Bronchial epithelial cell (primary cell): ENCODE measurements around the gene BLOC1S6. TPM values are rescaled to one million over a fixed set of nuclear protein-coding genes. Genes with fewer than 3 reads are reported as not detected.

Source experiments
- DNase-seq: peaks from one replicate; pipeline ENCODE4 v3.0.0-alpha.2; 2010; ENCODE audit warnings: low read depth
- FAIRE-seq: peaks from 2 replicates; lab custom pipeline; 2011; peaks lifted over from hg19 to GRCh38; lab: Jason Lieb, UNC
- H3K27me3 ChIP-seq: 2 replicates; pipeline ENCODE4 v1.5.1; 2011; ENCODE audit warnings: low read length; ENCODE audit not compliant: control insufficient read depth, insufficient read depth
- H3K36me3 ChIP-seq: 2 replicates; pipeline ENCODE4 v1.5.1; 2011; ENCODE audit warnings: low read length; ENCODE audit not compliant: control insufficient read depth, insufficient read depth
- H3K4me3 ChIP-seq: 2 replicates; pipeline ENCODE4 v1.5.1; 2011; ENCODE audit warnings: mild to moderate bottlenecking, low read depth, low read length, control low read depth
- total RNA-seq: library from RNA; depleted of rRNA; stranded (reverse); fragments of >200 nt; gene quantifications from 2 replicates; pipeline ENCODE4 v1.2.1, GENCODE V29; 2014
- TF ChIP-seq, protein P1 (sequence below): IDR thresholded peaks from 2 replicates; pipeline ENCODE4 v1.5.1; 2011; ENCODE audit warnings: mild to moderate bottlenecking, moderate library complexity, low read length, control low read depth, inconsistent platforms; ENCODE audit not compliant: insufficient read depth, severe bottlenecking

The BLOC1S6 gene
- total RNA-seq, 1 donor from 2014 or later: 49.0 TPM

DNA sequence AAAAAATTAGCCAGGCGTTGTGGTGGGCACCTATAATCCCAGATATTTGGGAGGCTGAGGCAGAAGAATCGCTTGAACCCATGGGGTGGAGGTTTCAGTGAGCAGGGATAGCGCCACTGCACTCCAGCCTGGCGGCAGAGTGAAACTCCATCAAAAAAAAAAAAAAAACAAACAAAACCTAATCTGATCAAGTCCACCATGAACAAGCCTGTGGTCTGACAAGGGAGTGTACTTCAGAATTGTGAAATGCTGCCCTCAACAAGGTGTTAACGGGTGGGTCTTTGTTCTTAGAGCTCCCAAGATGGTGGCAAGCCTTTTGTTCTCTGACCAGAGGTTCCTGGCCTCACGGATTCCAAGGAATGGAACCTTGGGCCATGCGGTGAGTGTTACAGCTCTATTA lies 40.4 kb upstream of the BLOC1S6 start:
- FAIRE-seq (no peak), DNase-seq (no peak)
- TF ChIP-seq, protein P1, sequence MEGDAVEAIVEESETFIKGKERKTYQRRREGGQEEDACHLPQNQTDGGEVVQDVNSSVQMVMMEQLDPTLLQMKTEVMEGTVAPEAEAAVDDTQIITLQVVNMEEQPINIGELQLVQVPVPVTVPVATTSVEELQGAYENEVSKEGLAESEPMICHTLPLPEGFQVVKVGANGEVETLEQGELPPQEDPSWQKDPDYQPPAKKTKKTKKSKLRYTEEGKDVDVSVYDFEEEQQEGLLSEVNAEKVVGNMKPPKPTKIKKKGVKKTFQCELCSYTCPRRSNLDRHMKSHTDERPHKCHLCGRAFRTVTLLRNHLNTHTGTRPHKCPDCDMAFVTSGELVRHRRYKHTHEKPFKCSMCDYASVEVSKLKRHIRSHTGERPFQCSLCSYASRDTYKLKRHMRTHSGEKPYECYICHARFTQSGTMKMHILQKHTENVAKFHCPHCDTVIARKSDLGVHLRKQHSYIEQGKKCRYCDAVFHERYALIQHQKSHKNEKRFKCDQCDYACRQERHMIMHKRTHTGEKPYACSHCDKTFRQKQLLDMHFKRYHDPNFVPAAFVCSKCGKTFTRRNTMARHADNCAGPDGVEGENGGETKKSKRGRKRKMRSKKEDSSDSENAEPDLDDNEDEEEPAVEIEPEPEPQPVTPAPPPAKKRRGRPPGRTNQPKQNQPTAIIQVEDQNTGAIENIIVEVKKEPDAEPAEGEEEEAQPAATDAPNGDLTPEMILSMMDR: no peak
- Histone ChIP-seq H3K4me3 (no peak overlapping the region), H3K27me3 (no peaks in the 10 kb centered on the region), H3K36me3 (no peaks in the 10 kb centered on the region)

DNA sequence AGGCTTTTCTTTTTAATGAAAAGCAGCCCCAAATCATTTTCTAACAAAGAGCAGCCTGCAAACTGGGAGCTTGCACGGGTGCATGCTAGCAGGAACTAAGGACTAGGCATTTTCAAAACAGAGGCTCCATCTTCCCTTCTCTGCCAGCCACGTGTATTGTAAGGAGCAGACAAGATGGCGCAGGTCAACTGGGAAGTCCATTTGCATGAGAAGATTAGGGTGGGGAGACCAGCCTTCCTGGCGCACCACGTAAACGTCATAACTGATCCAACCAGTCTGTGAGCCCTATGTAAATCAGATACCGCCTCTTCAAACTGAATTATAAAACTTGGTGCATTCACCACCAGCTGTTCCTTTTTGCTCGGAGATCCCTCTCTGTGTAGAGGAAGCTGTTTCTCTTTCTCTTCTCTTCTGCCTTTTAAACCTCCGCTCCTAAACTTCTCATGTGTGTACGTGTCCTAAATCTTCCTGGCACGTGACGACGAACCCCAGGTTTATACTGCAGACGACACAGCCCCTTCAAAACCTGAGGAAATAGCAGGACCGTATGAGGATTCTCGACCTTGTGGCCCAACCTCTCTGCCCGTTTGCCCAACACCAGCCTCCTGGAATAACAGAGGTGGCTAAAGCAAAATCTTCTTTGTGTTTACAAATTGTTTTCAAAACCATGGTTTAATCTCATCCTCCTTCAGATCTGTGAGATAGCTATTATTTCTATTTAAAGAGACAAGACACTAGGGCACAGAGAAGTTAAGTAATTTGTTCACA lies 38.2 kb upstream of the BLOC1S6 start:
- Histone ChIP-seq H3K36me3 (no peaks in the 10 kb centered on the region), H3K4me3 (no peak overlapping the region), H3K27me3 (no peaks in the 10 kb centered on the region)
- DNase-seq (no peak), FAIRE-seq (no peak)
- TF ChIP-seq, protein P1: no peak

DNA sequence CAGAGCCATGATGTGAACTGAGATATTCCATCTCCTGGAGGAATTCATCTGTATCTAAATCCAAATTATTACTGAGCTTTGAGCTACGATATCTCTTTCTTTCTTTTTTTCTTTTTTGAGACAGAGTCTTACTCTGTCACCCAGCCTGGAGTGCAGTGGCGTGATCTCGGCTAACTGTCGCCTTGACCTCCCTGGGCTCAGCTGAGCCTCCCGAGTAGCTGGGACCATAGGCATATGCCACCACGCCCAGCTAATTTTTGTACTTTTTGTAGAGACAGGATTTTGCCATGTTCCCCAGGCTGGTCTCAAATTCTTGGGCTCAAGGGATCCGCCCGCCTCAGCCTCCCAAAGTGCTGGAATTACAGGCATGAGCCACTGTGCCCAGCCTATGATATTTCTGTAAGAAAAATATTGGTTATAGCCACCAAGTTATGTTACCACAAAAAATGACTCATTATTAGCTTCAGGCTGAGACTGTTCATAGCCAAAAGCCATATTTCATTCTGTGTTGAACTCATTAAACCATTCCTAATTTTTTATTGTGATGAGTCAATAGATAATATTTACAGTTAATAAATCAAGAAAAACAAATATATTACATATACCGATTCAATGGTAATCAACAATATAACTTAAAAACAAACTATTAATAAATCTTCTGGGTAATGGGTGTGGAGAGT lies 37.5 kb upstream of the BLOC1S6 start:
- Histone ChIP-seq H3K4me3 (no peak overlapping the region), H3K36me3 (no peaks in the 10 kb centered on the region), H3K27me3 (no peaks in the 10 kb centered on the region)
- DNase-seq (peak; percentile 21), FAIRE-seq (no peak)
- TF ChIP-seq, protein P1: no peak

DNA sequence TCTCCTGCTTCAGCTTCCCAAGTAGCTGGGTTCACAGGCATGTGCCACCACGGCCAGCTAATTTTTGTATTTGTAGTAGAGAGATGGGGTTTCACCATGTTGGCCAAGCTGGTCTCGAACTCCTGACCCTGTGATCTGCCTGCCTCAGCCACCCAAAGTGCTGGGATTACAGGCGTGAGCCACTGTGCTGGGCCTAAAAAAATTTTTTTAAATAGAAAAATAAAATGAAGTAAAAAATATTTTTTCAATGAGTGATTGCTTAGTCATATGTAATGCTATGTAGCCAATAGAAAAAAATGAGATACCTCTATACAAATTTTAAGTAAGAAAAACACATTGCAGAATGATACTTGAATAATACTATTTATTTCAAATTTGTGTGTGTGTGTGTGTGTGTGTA lies 36.7 kb upstream of the BLOC1S6 start:
- DNase-seq: peak; percentile 24
- Histone ChIP-seq H3K27me3 (no peaks in the 10 kb centered on the region), H3K36me3 (no peaks in the 10 kb centered on the region), H3K4me3 (no peak overlapping the region)
- TF ChIP-seq, protein P1: no peak
- FAIRE-seq: no peak

DNA sequence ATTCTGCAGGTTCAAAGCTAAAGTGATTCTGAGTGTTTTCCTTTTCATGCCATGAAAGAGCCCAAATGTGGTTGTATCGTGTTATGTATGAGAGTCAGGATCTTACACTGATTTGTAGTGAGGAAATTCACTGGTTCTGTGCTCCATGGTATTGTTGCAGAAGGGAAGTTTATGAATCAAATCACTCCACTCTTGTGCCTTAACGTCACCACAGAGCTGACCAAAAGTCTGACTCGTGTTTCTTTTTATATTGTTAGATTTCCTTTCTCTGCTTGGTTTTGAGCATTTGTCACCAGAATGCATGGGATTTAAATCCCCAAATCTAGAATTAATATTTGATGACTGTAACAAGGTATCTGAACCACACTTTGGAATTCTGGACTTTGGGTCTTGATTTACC lies 35.5 kb upstream of the BLOC1S6 start:
- TF ChIP-seq, protein P1: no peak
- H3K27me3 ChIP-seq: no peaks in the 10 kb centered on the region
- FAIRE-seq: no peak
- DNase-seq: peak; percentile 13
- no peaks in the 10 kb centered on the region for H3K36me3 ChIP-seq
- no peak overlapping the region for H3K4me3 ChIP-seq
